BJ (cell line): Measurements from ENCODE around the gene TGFBRAP1. TPM values are rescaled to one million over a fixed set of nuclear protein-coding genes. Genes with fewer than 3 reads are reported as not detected.
"Not testable (repeated sequence)": the region's sequence is repeated elsewhere in the genome, so short reads cannot be mapped to it uniquely, and the experiment has no call there.

Source experiments
- CTCF ChIA-PET: fragments of 350-600 bp; formaldehyde crosslinking; extraction: SDS; loops from one replicate; lab custom pipeline; 2021; ENCODE audit warnings: antibody characterized with exemption, inconsistent platforms; lab: Yijun Ruan, JAX
- POLR2A ChIA-PET: fragments of 300-600 bp; sonication (Branson Sonifier 250); formaldehyde crosslinking; extraction: SDS; loops from one replicate; lab custom pipeline; 2021; ENCODE audit warnings: antibody characterized with exemption; lab: Charles Lee
- DNase-seq: peaks from one replicate; pipeline ENCODE4 v3.0.0-alpha.2; 2011; ENCODE audit warnings: low read depth
- H3K27me3 ChIP-seq: 2 replicates; pipeline ENCODE4 v1.6.0; 2011; ENCODE audit warnings: low read length; ENCODE audit not compliant: control insufficient read depth, insufficient read depth
- H3K36me3 ChIP-seq: 2 replicates; pipeline ENCODE4 v1.5.1; 2011; ENCODE audit warnings: low read length; ENCODE audit not compliant: control insufficient read depth, insufficient read depth
- H3K4me3 ChIP-seq: 2 replicates; pipeline ENCODE4 v1.5.1; 2011; ENCODE audit warnings: low read depth, mild to moderate bottlenecking, control low read depth, low read length
- CTCF ChIP-seq: IDR thresholded peaks from 2 replicates; pipeline ENCODE4 v1.5.1; 2011; ENCODE audit warnings: low read depth, mild to moderate bottlenecking, control low read depth, inconsistent platforms, low read length, moderate library complexity; ENCODE audit not compliant: insufficient read depth
- polyA plus RNA-seq: library from polyadenylated mRNA; depleted of rRNA; stranded (reverse); fragments of >200 nt; gene quantifications from 2 replicates; pipeline ENCODE4 v1.2.3, GENCODE V29; 2011

The TGFBRAP1 gene
- polyA plus RNA-seq, 1 experiment, result 8.3 TPM

DNA sequence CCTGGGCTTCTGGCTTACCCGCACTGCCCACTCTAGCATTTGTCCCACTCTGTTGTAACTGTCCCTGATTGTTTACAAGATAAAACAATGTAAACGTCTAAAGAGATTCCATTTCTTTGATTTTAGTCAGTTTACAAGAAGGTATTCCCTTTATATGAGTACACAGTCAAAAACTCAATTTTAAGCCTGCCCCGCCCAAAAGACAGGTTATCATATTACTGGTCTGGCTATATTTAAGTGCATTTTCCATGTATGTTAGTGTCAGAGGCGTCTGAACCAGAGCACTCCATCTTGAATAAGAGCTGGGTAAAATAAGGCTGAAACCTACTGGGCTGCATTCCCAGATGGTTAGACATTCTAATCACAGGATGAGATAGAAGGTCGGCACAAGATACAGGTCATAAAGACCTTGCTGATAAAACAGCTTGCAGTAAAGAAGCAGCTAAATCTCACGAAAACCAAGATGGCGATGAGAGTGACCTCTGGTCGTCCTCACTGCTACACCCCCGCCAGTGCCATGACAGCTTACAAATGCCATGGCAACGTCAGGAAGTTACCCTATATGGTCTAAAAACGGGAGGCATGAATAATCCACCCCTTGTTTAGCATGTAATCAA lies 73.0 kb downstream of the TGFBRAP1 start:
- TF ChIP-seq CTCF, result no peak
- Histone ChIP-seq H3K27me3 (no peaks in the 10 kb centered on the region), H3K4me3 (no peak overlapping the region), H3K36me3 (no peaks in the 10 kb centered on the region)
- POLR2A ChIA-PET, result no interaction called here
- CTCF ChIA-PET, result interaction anchor here (1.2 kb wide), 2 partner anchors 18 to 38 kb away, joined by 3 read pairs; no protein-coding TSS in a partner anchor
- no peak for DNase-seq

DNA sequence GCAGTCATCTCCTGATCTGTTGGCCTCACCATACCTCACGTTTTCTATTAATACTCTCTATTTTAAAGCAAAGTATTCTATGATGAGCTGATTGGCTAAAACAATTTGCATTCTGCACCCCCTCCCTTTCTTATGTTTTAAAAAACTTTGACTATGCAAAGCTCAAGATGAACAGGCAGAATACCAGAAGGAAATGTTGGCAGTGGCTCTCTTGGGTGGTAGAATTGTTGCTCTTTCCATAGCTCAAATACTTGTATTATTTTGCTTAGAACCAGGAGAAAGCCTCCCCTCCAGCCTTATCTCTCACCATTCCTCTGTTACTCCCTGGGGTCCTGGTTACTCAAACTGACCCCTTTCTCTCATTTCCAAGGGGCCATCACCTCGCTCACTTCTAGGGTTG lies 73.6 kb downstream of the TGFBRAP1 start:
- Histone ChIP-seq H3K4me3 (no peak overlapping the region), H3K27me3 (no peaks in the 10 kb centered on the region), H3K36me3 (no peaks in the 10 kb centered on the region)
- TF ChIP-seq CTCF, result no peak
- POLR2A ChIA-PET, result no interaction called here
- no peak for DNase-seq
- CTCF ChIA-PET, result interaction anchor here (1.0 to 1.2 kb wide), 3 partner anchors 17 to 39 kb away, joined by 3 read pairs; no protein-coding TSS in a partner anchor

- TF ChIP-seq CTCF, result no peak
- ChIA-PET POLR2A (no interaction called here), CTCF (interaction anchor here (1.0 kb wide), 2 partner anchors 16 to 22 kb away, joined by 3 read pairs; no protein-coding TSS in a partner anchor)
- H3K27me3 ChIP-seq, result no peaks in the 10 kb centered on the region
- no peak for DNase-seq
- H3K4me3 ChIP-seq, result no peak overlapping the region
- no peaks in the 10 kb centered on the region for H3K36me3 ChIP-seq
Observed at GRCh38 chr2:105254531-105255210, 74.9 kb downstream of the TGFBRAP1 start.

DNA sequence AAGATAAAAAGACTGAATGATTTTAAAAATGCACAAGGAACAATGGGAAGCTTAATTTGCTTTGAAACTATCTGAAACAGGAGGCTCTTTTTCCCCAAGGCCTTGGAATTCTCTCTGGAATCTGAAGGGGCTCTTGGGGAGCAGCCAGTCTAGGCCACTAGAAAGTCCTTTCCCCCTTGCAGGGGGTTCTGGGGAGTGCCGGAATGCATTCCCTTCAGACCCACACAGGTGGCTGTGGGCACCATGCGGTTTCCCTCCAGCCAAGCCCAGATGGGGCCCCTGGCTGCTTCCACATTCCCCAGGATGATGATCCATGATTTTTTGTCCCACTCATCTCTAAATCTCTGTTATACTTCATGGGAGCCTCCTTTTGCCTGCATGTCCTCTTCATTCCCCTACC lies 77.3 kb downstream of the TGFBRAP1 start:
- DNase-seq, result no peak
- POLR2A ChIA-PET, result no interaction called here
- CTCF ChIA-PET, result no interaction called here
- H3K36me3 ChIP-seq, result no peaks in the 10 kb centered on the region
- no peaks in the 10 kb centered on the region for H3K27me3 ChIP-seq
- TF ChIP-seq CTCF, result no peak
- H3K4me3 ChIP-seq, result no peak overlapping the region

DNA sequence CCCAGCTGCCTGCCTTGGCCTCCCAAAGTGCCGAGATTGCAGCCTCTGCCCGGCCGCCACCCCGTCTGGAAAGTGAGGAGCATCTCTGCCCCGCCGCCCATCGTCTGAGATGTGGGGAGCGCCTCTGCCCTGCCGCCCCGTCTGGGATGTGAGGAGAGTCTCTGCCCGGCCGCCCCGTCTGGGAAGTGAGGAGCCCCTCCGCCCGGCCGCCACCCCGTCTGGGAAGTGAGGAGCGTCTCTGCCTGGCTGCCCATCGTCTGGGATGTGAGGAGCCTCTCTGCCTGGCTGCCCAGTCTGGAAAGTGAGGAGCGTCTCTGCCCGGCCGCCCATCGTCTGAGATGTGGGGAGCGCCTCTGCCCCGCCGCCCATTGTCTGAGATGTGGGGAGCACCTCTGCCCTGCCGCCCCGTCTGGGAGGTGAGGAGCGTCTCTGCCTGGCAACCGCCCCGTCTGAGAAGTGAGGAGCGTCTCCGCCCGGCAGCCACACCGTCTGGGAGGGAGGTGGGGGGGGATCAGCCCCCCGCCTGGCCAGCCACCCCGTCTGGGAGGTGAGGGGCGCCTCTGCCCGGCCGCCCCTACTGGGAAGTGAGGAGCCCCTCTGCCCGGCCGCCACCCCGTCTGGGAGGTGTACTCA lies 78.4 kb downstream of the TGFBRAP1 start:
- POLR2A ChIA-PET, H3K4me3 ChIP-seq, H3K27me3 ChIP-seq, H3K36me3 ChIP-seq, DNase-seq, CTCF ChIA-PET: not testable (repeated sequence)
